SK-N-MC (cell line): ENCODE results near the gene SCAMP3.

Source experiments
- DNase-seq: peaks from one replicate; pipeline ENCODE4 v3.0.0-alpha.2; 2011; ENCODE audit warnings: low read depth, low spot score
- H3K27ac ChIP-seq: fragments of 200-600 bp; sonication (generic); 2 replicates; pipeline ENCODE4 v1.5.1; 2016; ENCODE audit warnings: mixed run types
- H3K36me3 ChIP-seq: fragments of 200-600 bp; sonication (generic); 2 replicates; pipeline ENCODE4 v1.6.1; 2017; ENCODE audit warnings: antibody characterized with exemption, low read length, mixed read lengths; ENCODE audit not compliant: insufficient read depth
- H3K4me3 ChIP-seq: fragments of 200-600 bp; sonication (generic); 2 replicates; pipeline ENCODE4 v1.5.1; 2016
- H3K9ac ChIP-seq: fragments of 200-600 bp; sonication (generic); 2 replicates; pipeline ENCODE4 v1.8.0; 2017; ENCODE audit warnings: mixed run types, mixed read lengths; ENCODE audit not compliant: insufficient read length
- H3K9me3 ChIP-seq: fragments of 200-600 bp; sonication (generic); 2 replicates; pipeline ENCODE4 v1.6.1; 2017; ENCODE audit warnings: low read depth, mild to moderate bottlenecking, antibody characterized with exemption, low read length, moderate library complexity, mixed read lengths
- EZH2 ChIP-seq: fragments of 200-600 bp; sonication (generic); IDR thresholded peaks from one replicate; pipeline ENCODE4 v1.6.1; 2017; ENCODE audit warnings: antibody characterized with exemption
- FOXP2 ChIP-seq: optimal IDR thresholded peaks from 2 replicates; pipeline ENCODE3; 2011; ENCODE audit warnings: mild to moderate bottlenecking, moderate library complexity; ENCODE audit not compliant: insufficient read depth; ENCODE audit errors: extremely low read length, control extremely low read depth
- POLR2AphosphoS5 ChIP-seq: IDR thresholded peaks from 2 replicates; pipeline ENCODE4 v1.6.1; 2012; ENCODE audit warnings: mild to moderate bottlenecking, low read depth, low read length, borderline replicate concordance

SCAMP3 gene

GRCh38 chr1:155261852-155262673 is at the start of gene SCAMP3:
SCAMP3 (minus strand) TSS chr1:155262360; CDS start chr1:155262151, 209 bp downstream.
- H3K9ac ChIP-seq = peak within 1 kb of the TSS; percentile 93
- no peaks in the 10 kb centered on the region for H3K9me3 ChIP-seq
- peak within 1 kb of the TSS; percentile 33; the same call in 1 of the 2 replicates for H3K27ac ChIP-seq
- TF ChIP-seq EZH2 (no peak), POLR2AphosphoS5 (peak; percentile 98), FOXP2 (no peak)
- peak within 1 kb of the TSS; percentile 92 for H3K4me3 ChIP-seq
- peak; percentile 81 for DNase-seq
- H3K36me3 ChIP-seq = peaks cover 55% of the 10 kb centered on the region

- H3K9ac ChIP-seq = peak overlapping the region; percentile 93
- H3K36me3 ChIP-seq = peaks cover 39% of the 10 kb centered on the region
- peak overlapping the region; percentile 84 for H3K4me3 ChIP-seq
- TF ChIP-seq EZH2 (no peak), FOXP2 (peak; percentile 25), POLR2AphosphoS5 (peak; percentile 45; the same call in 1 of the 2 replicates)
- H3K9me3 ChIP-seq = no peaks in the 10 kb centered on the region
- H3K27ac ChIP-seq = peak overlapping the region; percentile 90
- no peak for DNase-seq
Measured at GRCh38 chr1:155309423-155310021, 47.4 kb upstream of the SCAMP3 start.

GRCh38 chr1:155308493-155309422 is 46.6 kb upstream of the SCAMP3 start, which contains the start of gene FDPS:
FDPS (plus strand) TSS chr1:155308866; CDS start chr1:155309790, 924 bp downstream.
- Histone ChIP-seq H3K9me3 (no peaks in the 10 kb centered on the region), H3K9ac (peak within 1 kb of the TSS; percentile 93), H3K4me3 (peak within 1 kb of the TSS; percentile 84), H3K27ac (peak within 1 kb of the TSS; percentile 97), H3K36me3 (peaks cover 35% of the 10 kb centered on the region)
- peak; percentile 96 for DNase-seq
- TF ChIP-seq FOXP2 (peak; percentile 72), EZH2 (no peak), POLR2AphosphoS5 (peak; percentile 90)

DNA sequence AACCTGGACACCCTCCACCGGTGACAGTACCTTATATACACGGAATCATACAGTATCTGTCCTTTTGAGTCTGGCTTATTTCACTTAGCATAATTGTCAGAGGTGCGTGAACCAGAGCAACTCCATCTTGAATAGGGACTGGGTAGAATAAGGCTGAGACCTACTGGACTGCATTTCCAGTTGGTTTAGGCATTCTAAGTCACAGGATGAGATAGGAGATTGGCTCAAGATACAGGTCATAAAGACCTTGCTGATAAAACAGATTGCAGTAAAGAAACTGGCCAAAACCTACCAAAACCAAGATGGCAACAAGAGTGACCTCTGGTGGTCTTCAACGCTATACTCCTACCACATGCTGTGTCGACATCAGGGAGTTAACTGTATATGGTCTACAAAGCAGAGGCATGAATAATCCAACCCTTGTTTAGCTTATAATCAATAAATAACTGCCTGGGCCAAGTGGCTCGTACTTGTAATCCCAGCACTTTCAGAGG is 45.1 kb upstream of the SCAMP3 start:
- Histone ChIP-seq H3K27ac (peak overlapping the region; percentile 97), H3K9me3 (no peaks in the 10 kb centered on the region), H3K9ac (no peak overlapping the region), H3K36me3 (peaks cover 24% of the 10 kb centered on the region), H3K4me3 (no peak overlapping the region)
- no peak for DNase-seq
- TF ChIP-seq POLR2AphosphoS5 (no peak), EZH2 (no peak), FOXP2 (no peak)

GRCh38 chr1:155305881-155306391 is 43.8 kb upstream of the SCAMP3 start:
- Histone ChIP-seq H3K9ac (no peak overlapping the region), H3K4me3 (no peak overlapping the region), H3K36me3 (peaks cover 12% of the 10 kb centered on the region), H3K9me3 (no peaks in the 10 kb centered on the region), H3K27ac (no peak overlapping the region)
- no peak for DNase-seq
- TF ChIP-seq EZH2 (no peak), FOXP2 (no peak), POLR2AphosphoS5 (no peak)

GRCh38 chr1:155304558-155305063 is 42.5 kb upstream of the SCAMP3 start:
- H3K9me3 ChIP-seq = no peaks in the 10 kb centered on the region
- no peak overlapping the region for H3K27ac ChIP-seq
- no peak for TF ChIP-seq POLR2AphosphoS5
- no peak for TF ChIP-seq EZH2
- no peak for TF ChIP-seq FOXP2
- no peaks in the 10 kb centered on the region for H3K36me3 ChIP-seq
- no peak overlapping the region for H3K9ac ChIP-seq
- H3K4me3 ChIP-seq = no peak overlapping the region
- no peak for DNase-seq

DNA sequence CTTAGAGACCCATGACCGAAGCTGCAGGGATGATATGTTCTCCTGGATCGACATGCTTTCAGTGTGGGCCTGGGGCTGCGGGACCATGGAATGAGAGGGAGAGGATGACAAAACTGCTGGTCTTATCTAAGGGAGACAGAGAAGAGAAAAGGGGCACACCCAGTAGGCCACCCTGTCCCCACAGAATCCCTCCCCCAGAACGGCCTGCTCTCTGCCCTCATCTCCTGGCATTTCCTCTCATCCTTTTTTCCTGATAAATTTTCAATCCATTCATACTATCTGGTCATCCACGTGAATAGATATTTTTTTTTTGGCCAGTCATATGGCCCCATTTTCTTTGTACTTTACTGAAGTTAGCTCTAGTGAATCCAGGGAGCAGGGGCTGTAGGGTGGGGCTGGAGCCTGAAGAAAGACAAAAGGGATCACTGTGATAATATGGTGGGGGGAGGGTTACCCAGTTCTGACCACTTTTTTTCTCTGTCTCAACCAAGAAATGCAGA is 39.2 kb upstream of the SCAMP3 start, which contains the start of gene PKLR:
Gene PKLR (minus strand): TSS at position 97 of the 500 bp plus-strand sequence. CDS start 43 bp downstream, at position 54.
- TF ChIP-seq POLR2AphosphoS5 (no peak), FOXP2 (no peak), EZH2 (no peak)
- no peak within 1 kb of the TSS for H3K4me3 ChIP-seq
- no peaks in the 10 kb centered on the region for H3K36me3 ChIP-seq
- no peaks in the 10 kb centered on the region for H3K9me3 ChIP-seq
- no peak within 1 kb of the TSS for H3K27ac ChIP-seq
- DNase-seq = no peak
- H3K9ac ChIP-seq = no peak within 1 kb of the TSS
